HUES64 (cell line): ENCODE results near the gene PCBD1.
"Not testable (repeated sequence)": the region's sequence is repeated elsewhere in the genome, so short reads cannot be mapped to it uniquely, and the experiment has no call there.

Source experiments
- H3K27ac ChIP-seq: 2 replicates; pipeline ENCODE4 v1.7.0; 2013; ENCODE audit warnings: low read depth, low read length, inconsistent platforms
- H3K27me3 ChIP-seq: 2 replicates; pipeline ENCODE4 v1.6.1; 2013; ENCODE audit warnings: mild to moderate bottlenecking, low read length; ENCODE audit not compliant: insufficient read depth
- H3K36me3 ChIP-seq: 2 replicates; pipeline ENCODE4 v1.6.1; 2013; ENCODE audit warnings: mild to moderate bottlenecking, low read length; ENCODE audit not compliant: insufficient read depth
- H3K4me1 ChIP-seq: 2 replicates; pipeline ENCODE4 v1.6.1; 2013; ENCODE audit warnings: mild to moderate bottlenecking, low read length, moderate library complexity; ENCODE audit not compliant: insufficient read depth
- H3K4me3 ChIP-seq: 2 replicates; pipeline ENCODE4 v1.5.1; 2013; ENCODE audit warnings: mild to moderate bottlenecking, low read length, moderate library complexity
- H3K9ac ChIP-seq: 2 replicates; pipeline ENCODE4 v1.6.1; 2013; ENCODE audit warnings: mild to moderate bottlenecking, low read depth, low read length
- H3K9me3 ChIP-seq: 2 replicates; pipeline ENCODE4 v1.6.1; 2013; ENCODE audit warnings: low read depth, low read length; ENCODE audit not compliant: insufficient read depth
- WGBS: fragments of 150-250, 120-280 bp; methylation state at CpG from one replicate; pipeline ENCODE4 v1.1.7; 2013; ENCODE audit warnings: missing lambda C conversion rate; 5-methylcytosine and 5-hydroxymethylcytosine counted together

PCBD1 gene

GRCh38 chr10:70885481-70885880 is 2.9 kb downstream of the PCBD1 start:
- Histone ChIP-seq H3K4me3 (no peak overlapping the region), H3K27ac (no peak overlapping the region), H3K9ac (no peak overlapping the region), H3K36me3 (peaks cover 43% of the 10 kb centered on the region), H3K9me3 (no peaks in the 10 kb centered on the region), H3K4me1 (peaks cover 13% of the 10 kb centered on the region), H3K27me3 (no peaks in the 10 kb centered on the region)
- 100% methylated on average over 4 of the region's 4 CpGs for WGBS

GRCh38 chr10:70884741-70885140 is 3.6 kb downstream of the PCBD1 start:
- Histone ChIP-seq H3K9me3 (no peaks in the 10 kb centered on the region), H3K27ac (no peak overlapping the region), H3K9ac (no peak overlapping the region), H3K4me3 (no peak overlapping the region), H3K36me3 (peaks cover 45% of the 10 kb centered on the region), H3K27me3 (no peaks in the 10 kb centered on the region), H3K4me1 (peaks cover 13% of the 10 kb centered on the region)
- WGBS, result 100% methylated on average over 1 of the region's 1 CpG

- peaks cover 76% of the 10 kb centered on the region for H3K36me3 ChIP-seq
Measured at GRCh38 chr10:70880077-70880534, 8.3 kb downstream of the PCBD1 start.

GRCh38 chr10:70879207-70879606 is 9.2 kb downstream of the PCBD1 start:
- 81% methylated on average over 1 of the region's 1 CpG for WGBS

More at GRCh38 chr10:70880077-70880534, 8.3 kb downstream of the PCBD1 start:
- no peak overlapping the region for H3K9ac ChIP-seq
- no peaks in the 10 kb centered on the region for H3K9me3 ChIP-seq
- no peaks in the 10 kb centered on the region for H3K27me3 ChIP-seq
- no peak overlapping the region for H3K4me3 ChIP-seq
- no peak overlapping the region for H3K27ac ChIP-seq
- WGBS, result 44% methylated on average over 4 of the region's 4 CpGs
- peaks cover 9% of the 10 kb centered on the region for H3K4me1 ChIP-seq

GRCh38 chr10:70874061-70874460 is 14.3 kb downstream of the PCBD1 start:
- WGBS, result 85% methylated on average over 7 of the region's 7 CpGs
- Histone ChIP-seq H3K4me3 (no peak overlapping the region), H3K36me3 (peaks cover 93% of the 10 kb centered on the region), H3K9ac (no peak overlapping the region), H3K4me1 (peaks cover 9% of the 10 kb centered on the region), H3K27me3 (no peaks in the 10 kb centered on the region), H3K9me3 (no peaks in the 10 kb centered on the region), H3K27ac (no peak overlapping the region)

More at GRCh38 chr10:70879207-70879606, 9.2 kb downstream of the PCBD1 start:
- Histone ChIP-seq H3K27me3 (no peaks in the 10 kb centered on the region), H3K9ac (no peak overlapping the region), H3K9me3 (no peaks in the 10 kb centered on the region), H3K27ac (no peak overlapping the region), H3K4me3 (no peak overlapping the region), H3K4me1 (peaks cover 9% of the 10 kb centered on the region), H3K36me3 (peaks cover 75% of the 10 kb centered on the region)

GRCh38 chr10:70872291-70872690 is 16.1 kb downstream of the PCBD1 start:
- no peak overlapping the region for H3K27ac ChIP-seq
- H3K4me1 ChIP-seq, result peaks cover 7% of the 10 kb centered on the region
- no peaks in the 10 kb centered on the region for H3K27me3 ChIP-seq
- no peak overlapping the region for H3K9ac ChIP-seq
- 97% methylated on average over 7 of the region's 7 CpGs for WGBS
- H3K36me3 ChIP-seq, result peaks cover 83% of the 10 kb centered on the region
- no peaks in the 10 kb centered on the region for H3K9me3 ChIP-seq
- no peak overlapping the region for H3K4me3 ChIP-seq

GRCh38 chr10:70866424-70866823 is 21.9 kb downstream of the PCBD1 start:
- H3K27ac ChIP-seq, result no peak overlapping the region
- H3K36me3 ChIP-seq, result peaks cover 49% of the 10 kb centered on the region
- H3K9me3 ChIP-seq, result no peaks in the 10 kb centered on the region
- H3K4me3 ChIP-seq, result no peak overlapping the region
- no peak overlapping the region for H3K9ac ChIP-seq
- H3K4me1 ChIP-seq, result peaks cover 6% of the 10 kb centered on the region; the same call in 1 of the 2 replicates
- H3K27me3 ChIP-seq, result no peaks in the 10 kb centered on the region
- 91% methylated on average over 4 of the region's 4 CpGs for WGBS

- Histone ChIP-seq H3K9ac (no peak overlapping the region), H3K27me3 (no peaks in the 10 kb centered on the region), H3K4me1 (peaks cover 6% of the 10 kb centered on the region; the same call in 1 of the 2 replicates), H3K9me3 (no peaks in the 10 kb centered on the region), H3K27ac (no peak overlapping the region), H3K4me3 (no peak overlapping the region), H3K36me3 (peaks cover 47% of the 10 kb centered on the region)
- WGBS, result 100% methylated on average over 1 of the region's 1 CpG
Measured at GRCh38 chr10:70864935-70865334, 23.4 kb downstream of the PCBD1 start.

- no peak overlapping the region for H3K9ac ChIP-seq
- peaks cover 47% of the 10 kb centered on the region for H3K36me3 ChIP-seq
- no peak overlapping the region for H3K4me3 ChIP-seq
- H3K27me3 ChIP-seq, result no peaks in the 10 kb centered on the region
- H3K27ac ChIP-seq, result no peak overlapping the region
- H3K9me3 ChIP-seq, result no peaks in the 10 kb centered on the region
- H3K4me1 ChIP-seq, result peaks cover 6% of the 10 kb centered on the region; the same call in 1 of the 2 replicates
Measured at GRCh38 chr10:70863470-70864160, 24.8 kb downstream of the PCBD1 start.

- H3K9me3 ChIP-seq, H3K27me3 ChIP-seq, H3K4me3 ChIP-seq, H3K4me1 ChIP-seq, H3K9ac ChIP-seq, H3K27ac ChIP-seq: not testable (repeated sequence)
- H3K36me3 ChIP-seq, result peaks cover 65% of the 10 kb centered on the region
- 96% methylated on average over 42 of the region's 42 CpGs for WGBS
Measured at GRCh38 chr10:70861495-70862197, 26.7 kb downstream of the PCBD1 start.

GRCh38 chr10:70858759-70859158 is 29.6 kb downstream of the PCBD1 start:
- 94% methylated on average over 5 of the region's 5 CpGs for WGBS
- Histone ChIP-seq H3K9ac (no peak overlapping the region), H3K27me3 (no peaks in the 10 kb centered on the region), H3K9me3 (no peaks in the 10 kb centered on the region), H3K4me1 (no peaks in the 10 kb centered on the region), H3K36me3 (peaks cover 80% of the 10 kb centered on the region), H3K27ac (no peak overlapping the region), H3K4me3 (no peak overlapping the region)
